Measurements from ENCODE around the gene MAD1L1.

Gene MAD1L1

GRCh38 chr7:1925349-1925748, 307.4 kb downstream of the MAD1L1 start:
- TF ChIP-seq CTCF (IDR thresholded peaks at IDR 0.05): no peak

GRCh38 chr7:1924258-1924817, 308.4 kb downstream of the MAD1L1 start:
- no peak for TF ChIP-seq CTCF (IDR thresholded peaks at IDR 0.05)

GRCh38 chr7:1923409-1924257, 309.1 kb downstream of the MAD1L1 start:
- no peak for TF ChIP-seq CTCF (IDR thresholded peaks at IDR 0.05)

GRCh38 chr7:1922870-1923236, 309.9 kb downstream of the MAD1L1 start:
- peak; percentile 30; the same call in 1 of the 2 replicates for TF ChIP-seq CTCF (IDR thresholded peaks at IDR 0.05)

- no peak for TF ChIP-seq CTCF (IDR thresholded peaks at IDR 0.05)
Measured at GRCh38 chr7:1922071-1922869, 310.5 kb downstream of the MAD1L1 start.

- no peak for TF ChIP-seq CTCF (IDR thresholded peaks at IDR 0.05)
Measured at GRCh38 chr7:1920881-1921280, 311.9 kb downstream of the MAD1L1 start.

GRCh38 chr7:1920266-1920681, 312.5 kb downstream of the MAD1L1 start:
- no peak for TF ChIP-seq CTCF (IDR thresholded peaks at IDR 0.05)

Data from LNCAP (cell line).